Breast epithelium (tissue), 3 donors: Measurements from ENCODE around the gene CLTC.

Source experiments
- POLR2A ChIP-seq: fragments of 450-650 bp; IDR thresholded peaks from one replicate; pipeline ENCODE4 v1.6.1; 2016; ENCODE audit warnings: antibody characterized with exemption, mild to moderate bottlenecking, moderate library complexity
- POLR2AphosphoS5 ChIP-seq, 3 donors: sonication (generic); formaldehyde crosslinking; IDR thresholded peaks; one replicate each; pipeline ENCODE4 v1.6.1; 2017; ENCODE audit warnings: antibody characterized with exemption in 3 of 3
- TF ChIP-seq, protein P1 (sequence below), 3 donors: fragments of 450-650 bp; IDR thresholded peaks; one replicate each; pipeline ENCODE4 v1.5.1; 2016 to 2017; ENCODE audit warnings: antibody characterized with exemption in 3 of 3, mild to moderate bottlenecking in 3 of 3, moderate library complexity in 3 of 3

DNA sequence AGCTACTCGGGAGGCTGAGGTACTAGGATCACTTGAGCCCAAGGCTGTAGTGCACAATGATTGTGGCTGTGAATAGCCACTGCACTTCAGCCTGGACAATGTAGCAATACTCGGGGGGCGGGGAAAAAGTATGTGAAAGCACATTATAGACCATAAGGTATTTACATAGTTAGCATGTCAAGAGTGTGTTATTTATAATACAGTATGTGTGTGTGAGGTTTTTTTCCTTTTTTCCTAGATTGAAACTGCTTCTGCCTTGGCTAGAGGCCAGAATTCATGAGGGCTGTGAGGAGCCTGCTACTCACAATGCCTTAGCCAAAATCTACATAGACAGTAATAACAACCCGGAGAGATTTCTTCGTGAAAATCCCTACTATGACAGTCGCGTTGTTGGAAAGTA is 57.0 kb downstream of the CLTC start:
- TF ChIP-seq, protein P1, sequence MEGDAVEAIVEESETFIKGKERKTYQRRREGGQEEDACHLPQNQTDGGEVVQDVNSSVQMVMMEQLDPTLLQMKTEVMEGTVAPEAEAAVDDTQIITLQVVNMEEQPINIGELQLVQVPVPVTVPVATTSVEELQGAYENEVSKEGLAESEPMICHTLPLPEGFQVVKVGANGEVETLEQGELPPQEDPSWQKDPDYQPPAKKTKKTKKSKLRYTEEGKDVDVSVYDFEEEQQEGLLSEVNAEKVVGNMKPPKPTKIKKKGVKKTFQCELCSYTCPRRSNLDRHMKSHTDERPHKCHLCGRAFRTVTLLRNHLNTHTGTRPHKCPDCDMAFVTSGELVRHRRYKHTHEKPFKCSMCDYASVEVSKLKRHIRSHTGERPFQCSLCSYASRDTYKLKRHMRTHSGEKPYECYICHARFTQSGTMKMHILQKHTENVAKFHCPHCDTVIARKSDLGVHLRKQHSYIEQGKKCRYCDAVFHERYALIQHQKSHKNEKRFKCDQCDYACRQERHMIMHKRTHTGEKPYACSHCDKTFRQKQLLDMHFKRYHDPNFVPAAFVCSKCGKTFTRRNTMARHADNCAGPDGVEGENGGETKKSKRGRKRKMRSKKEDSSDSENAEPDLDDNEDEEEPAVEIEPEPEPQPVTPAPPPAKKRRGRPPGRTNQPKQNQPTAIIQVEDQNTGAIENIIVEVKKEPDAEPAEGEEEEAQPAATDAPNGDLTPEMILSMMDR (IDR thresholded peaks at IDR 0.05): no peak
- TF ChIP-seq POLR2A: no peak
- no peak for TF ChIP-seq POLR2AphosphoS5 (IDR thresholded peaks at IDR 0.05)
